ENCODE results near the gene ANKS1B. TPM values are rescaled to one million over a fixed set of nuclear protein-coding genes. Genes with fewer than 3 reads are reported as not detected.

Gene ANKS1B
- total RNA-seq, 1 experiment from 2014 or later = 2.4 TPM

DNA sequence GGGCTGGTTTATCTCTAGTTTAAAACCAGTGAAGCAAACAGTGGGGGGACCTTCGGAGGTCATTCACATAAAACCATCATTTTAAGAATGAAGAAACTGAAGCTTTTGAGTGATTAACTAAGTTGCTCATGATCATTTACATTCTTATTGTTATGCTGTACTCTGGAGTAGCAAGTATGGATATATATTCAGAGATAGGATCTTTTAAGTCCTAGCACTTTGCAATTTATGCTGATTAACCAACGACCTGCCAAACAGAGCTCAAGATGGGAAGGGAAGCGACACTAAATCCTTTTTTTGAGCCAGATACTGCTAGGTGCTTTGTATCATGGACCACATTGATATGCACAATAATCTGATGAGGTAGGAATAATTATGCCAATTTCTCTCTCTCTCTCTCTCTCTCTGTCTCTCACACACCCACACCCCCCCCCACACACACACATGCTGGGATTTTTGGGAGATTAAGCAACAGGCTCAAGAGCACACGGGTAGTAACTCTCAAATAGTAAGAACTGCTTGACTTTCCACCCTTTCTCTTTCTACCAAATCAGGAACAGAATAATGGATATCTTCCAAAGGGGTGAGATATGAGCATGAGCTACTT is 1036.3 kb downstream of the ANKS1B start:
- no peaks in the 10 kb centered on the region for H3K9me3 ChIP-seq (replicated peaks)
- no peak overlapping the region for H3K27ac ChIP-seq
- no peak overlapping the region for H3K4me3 ChIP-seq
- H3K4me1 ChIP-seq = no peaks in the 10 kb centered on the region; the same call in 1 of the 2 replicates
- DNase-seq = no peak
- H3K27me3 ChIP-seq = no peaks in the 10 kb centered on the region
- H3K36me3 ChIP-seq = no peaks in the 10 kb centered on the region

DNA sequence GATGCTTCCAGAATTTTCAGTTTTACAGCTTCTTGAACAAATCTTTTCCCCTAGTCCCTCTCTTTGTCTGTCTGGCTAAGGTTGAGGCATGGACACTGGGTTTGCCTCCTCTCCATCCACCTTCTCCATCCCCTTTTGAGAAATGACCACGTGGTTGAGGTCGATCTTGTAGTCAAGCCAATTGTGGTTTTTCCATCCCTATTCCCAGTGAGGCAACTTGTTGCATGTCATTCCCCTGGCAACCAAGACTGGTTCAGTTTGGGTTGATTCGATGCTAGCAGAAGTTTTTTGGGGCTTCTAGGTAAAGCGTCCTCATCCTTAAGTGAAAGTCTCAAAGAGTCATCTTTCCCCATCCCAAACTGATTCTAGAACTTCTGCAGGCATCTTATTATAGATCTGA is 1038.9 kb downstream of the ANKS1B start:
- Histone ChIP-seq H3K4me3 (no peak overlapping the region), H3K4me1 (no peaks in the 10 kb centered on the region; the same call in 1 of the 2 replicates), H3K27ac (no peak overlapping the region), H3K9me3 (replicated peaks) (no peaks in the 10 kb centered on the region), H3K27me3 (no peaks in the 10 kb centered on the region), H3K36me3 (no peaks in the 10 kb centered on the region)
- DNase-seq = no peak

DNA sequence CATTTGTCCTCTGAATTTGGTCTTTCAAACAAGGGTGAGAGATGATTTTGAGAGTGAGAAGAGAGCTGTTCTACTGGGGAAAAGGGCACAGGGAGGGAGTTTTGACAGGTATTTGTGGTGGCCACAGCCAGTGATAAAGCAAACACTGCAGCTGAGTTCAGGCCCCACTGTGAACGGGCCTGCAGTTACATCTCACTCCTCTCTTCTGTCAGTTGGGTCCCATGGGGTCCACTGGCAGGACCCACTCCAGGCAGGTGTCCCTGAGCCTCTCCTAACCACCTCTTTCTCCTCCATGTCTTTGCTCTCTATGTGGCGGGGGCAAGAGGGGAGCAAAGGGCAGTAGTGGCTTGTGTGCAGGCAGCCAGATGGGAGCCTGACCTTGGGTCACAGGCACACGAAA is 1044.8 kb downstream of the ANKS1B start:
- Histone ChIP-seq H3K27me3 (no peaks in the 10 kb centered on the region; the same call in 1 of the 2 replicates), H3K4me3 (no peak overlapping the region), H3K9me3 (replicated peaks) (no peaks in the 10 kb centered on the region), H3K27ac (no peak overlapping the region), H3K36me3 (no peaks in the 10 kb centered on the region), H3K4me1 (no peaks in the 10 kb centered on the region; the same call in 1 of the 2 replicates)
- no peak for DNase-seq

DNA sequence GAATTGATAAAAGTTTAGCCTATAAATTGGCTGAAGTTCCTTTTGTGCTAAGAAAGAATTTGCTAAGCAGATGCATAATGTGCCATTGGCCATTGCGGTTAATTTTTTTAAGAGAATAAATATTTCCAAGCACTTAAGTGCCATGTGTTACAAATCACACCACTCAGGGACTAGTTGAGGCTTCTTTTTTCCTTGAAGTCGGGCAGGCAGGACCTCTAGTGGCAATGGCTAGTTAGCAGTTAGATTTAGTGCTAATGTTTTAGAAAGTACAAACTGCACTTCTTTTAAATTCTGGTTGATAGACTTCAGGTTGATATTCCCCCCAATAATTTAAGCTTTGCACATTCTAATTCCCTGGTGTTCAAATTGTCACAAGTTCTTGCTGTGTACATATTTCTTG is 1045.4 kb downstream of the ANKS1B start:
- H3K27ac ChIP-seq = no peak overlapping the region
- no peaks in the 10 kb centered on the region for H3K9me3 ChIP-seq (replicated peaks)
- peak in 1 of 2 experiments; percentile 26 for DNase-seq
- H3K4me1 ChIP-seq = no peaks in the 10 kb centered on the region
- no peak overlapping the region for H3K4me3 ChIP-seq
- no peaks in the 10 kb centered on the region for H3K36me3 ChIP-seq
- no peaks in the 10 kb centered on the region; the same call in 1 of the 2 replicates for H3K27me3 ChIP-seq

DNA sequence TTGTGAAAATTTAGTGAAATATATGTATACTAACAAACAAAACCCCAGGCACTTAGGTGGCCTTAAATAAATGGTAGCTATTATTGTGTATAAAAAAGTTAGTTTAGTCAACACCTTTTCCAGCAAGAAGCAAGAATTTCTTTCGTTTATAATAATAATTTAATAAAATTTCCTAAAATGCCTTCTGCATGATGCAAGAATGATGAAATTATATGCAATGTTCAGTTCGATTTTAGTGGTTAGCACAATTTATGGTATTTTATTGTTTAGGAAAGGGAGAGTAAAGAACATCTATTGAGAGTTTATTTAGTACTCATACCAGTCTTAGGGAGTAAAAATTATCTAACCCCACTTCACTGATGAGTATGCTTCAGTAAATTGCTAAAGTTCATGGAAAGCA is 1048.9 kb downstream of the ANKS1B start:
- no peak overlapping the region for H3K4me3 ChIP-seq
- H3K27ac ChIP-seq = no peak overlapping the region
- H3K36me3 ChIP-seq = no peaks in the 10 kb centered on the region
- H3K9me3 ChIP-seq (replicated peaks) = no peaks in the 10 kb centered on the region
- no peak for DNase-seq
- no peaks in the 10 kb centered on the region for H3K4me1 ChIP-seq
- no peaks in the 10 kb centered on the region; the same call in 1 of the 2 replicates for H3K27me3 ChIP-seq

DNA sequence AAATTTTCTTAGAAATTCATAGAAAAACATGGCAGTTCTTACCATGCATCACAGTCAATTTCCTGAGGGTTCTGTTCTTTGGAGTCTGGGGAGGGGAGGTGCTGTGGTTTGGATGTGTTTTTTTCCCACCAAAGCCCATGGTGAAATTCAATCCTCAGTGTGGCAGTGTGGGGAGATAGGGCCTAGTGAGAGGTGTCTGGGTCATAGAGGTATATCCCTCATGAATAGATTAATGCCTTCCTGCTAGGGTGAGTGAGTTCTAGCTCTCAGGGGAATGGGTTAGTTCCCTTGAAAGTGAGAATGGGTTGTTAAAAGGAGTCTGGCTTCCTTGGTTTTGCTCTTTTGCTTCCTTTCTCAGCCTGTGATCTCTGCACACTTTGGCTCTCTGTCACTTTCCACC is 1061.9 kb downstream of the ANKS1B start:
- Histone ChIP-seq H3K36me3 (no peaks in the 10 kb centered on the region), H3K4me1 (no peaks in the 10 kb centered on the region; the same call in 1 of the 2 replicates), H3K27ac (no peak overlapping the region), H3K4me3 (no peak overlapping the region), H3K9me3 (replicated peaks) (no peaks in the 10 kb centered on the region; the same call in 1 of the 2 replicates), H3K27me3 (no peaks in the 10 kb centered on the region; the same call in 1 of the 2 replicates)
- DNase-seq = no peak

DNA sequence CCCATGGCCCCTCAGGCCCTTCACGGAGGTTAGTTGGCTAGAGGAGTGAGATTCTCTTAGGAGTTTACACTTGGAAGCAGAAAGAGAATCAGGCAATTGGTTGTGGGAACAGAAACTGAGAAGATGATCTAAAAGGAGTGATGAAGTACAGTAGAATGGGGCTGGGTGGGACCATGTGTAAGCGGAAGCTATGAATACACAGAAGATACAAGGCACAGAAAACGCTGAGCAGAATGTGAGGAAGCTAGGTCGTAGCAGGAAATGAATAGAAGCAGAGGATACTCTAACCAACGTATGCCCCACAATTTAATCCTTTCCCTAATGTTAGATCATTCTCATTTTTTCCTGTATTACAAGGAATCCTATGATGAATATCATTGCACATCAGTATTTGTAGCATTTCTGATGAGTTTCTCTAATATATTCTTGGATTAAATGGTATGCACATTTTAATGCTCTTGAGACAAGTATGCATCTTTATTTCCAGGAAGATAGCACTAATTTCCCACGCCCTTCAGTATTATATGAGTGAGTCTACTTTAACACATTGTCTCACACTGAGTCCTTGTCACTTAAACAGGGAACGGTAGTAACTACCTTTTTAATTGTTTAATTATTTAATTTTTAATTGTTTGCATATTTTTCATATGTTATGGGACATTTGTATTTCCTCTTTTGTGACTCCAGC is 1066.4 kb downstream of the ANKS1B start:
- no peaks in the 10 kb centered on the region; the same call in 1 of the 2 replicates for H3K9me3 ChIP-seq (replicated peaks)
- H3K4me1 ChIP-seq = no peaks in the 10 kb centered on the region
- H3K36me3 ChIP-seq = no peaks in the 10 kb centered on the region
- DNase-seq = no peak
- no peak overlapping the region for H3K4me3 ChIP-seq
- no peak overlapping the region for H3K27ac ChIP-seq
- no peaks in the 10 kb centered on the region; the same call in 1 of the 2 replicates for H3K27me3 ChIP-seq

DNA sequence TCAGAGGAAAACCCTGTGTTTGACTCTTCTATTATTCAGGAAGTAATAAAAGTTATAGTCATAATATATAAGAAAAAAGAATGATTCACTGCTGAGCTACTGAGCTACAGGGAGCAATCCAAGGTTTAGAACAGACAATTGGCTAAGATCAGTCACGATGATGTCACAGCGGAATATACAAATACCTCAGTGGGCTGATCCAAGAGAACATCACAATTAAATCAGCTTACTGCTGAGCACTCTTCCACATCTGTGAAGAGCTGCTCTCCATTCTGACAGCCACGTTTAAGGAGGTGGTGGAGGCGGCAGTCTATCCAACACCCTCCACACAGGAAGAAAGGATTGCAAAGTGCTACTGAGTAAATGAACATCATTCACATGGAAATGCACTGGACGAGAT is 1068.6 kb downstream of the ANKS1B start:
- Histone ChIP-seq H3K4me1 (peaks cover 10% of the 10 kb centered on the region; the same call in 1 of the 2 replicates), H3K36me3 (no peaks in the 10 kb centered on the region), H3K27me3 (no peaks in the 10 kb centered on the region; the same call in 1 of the 2 replicates), H3K9me3 (replicated peaks) (no peaks in the 10 kb centered on the region), H3K4me3 (no peak overlapping the region), H3K27ac (no peak overlapping the region)
- no peak for DNase-seq

DNA sequence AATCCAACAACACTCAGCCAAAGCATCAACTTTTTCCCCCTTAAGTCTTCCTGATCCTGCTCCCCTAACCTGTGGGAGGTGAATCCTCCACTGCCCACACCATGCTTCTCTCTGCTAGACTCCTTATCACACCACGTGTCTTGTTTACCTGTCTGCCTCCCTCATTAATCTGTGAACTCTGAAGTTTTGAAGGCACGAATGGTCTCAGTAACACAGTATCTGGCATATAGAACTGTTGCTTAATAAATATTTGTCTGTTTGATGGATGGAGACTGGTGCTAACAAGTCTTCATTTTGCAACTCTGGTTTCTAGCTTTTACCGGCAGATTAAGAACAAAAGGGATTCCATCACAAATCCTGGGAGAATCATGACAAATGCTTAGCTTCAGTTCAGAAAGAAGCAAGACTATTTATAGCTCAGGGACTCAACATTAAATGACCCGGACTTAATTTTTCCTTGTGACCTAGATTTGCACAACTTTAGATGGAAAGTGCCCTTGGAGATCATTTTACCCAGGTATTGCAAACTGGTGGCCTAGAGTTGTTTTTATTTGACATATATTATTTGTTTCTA is 1072.2 kb downstream of the ANKS1B start:
- Histone ChIP-seq H3K27me3 (no peaks in the 10 kb centered on the region), H3K9me3 (replicated peaks) (no peaks in the 10 kb centered on the region), H3K4me3 (no peak overlapping the region), H3K4me1 (peaks cover 11% of the 10 kb centered on the region; the same call in 1 of the 2 replicates), H3K27ac (no peak overlapping the region), H3K36me3 (no peaks in the 10 kb centered on the region)
- no peak for DNase-seq

DNA sequence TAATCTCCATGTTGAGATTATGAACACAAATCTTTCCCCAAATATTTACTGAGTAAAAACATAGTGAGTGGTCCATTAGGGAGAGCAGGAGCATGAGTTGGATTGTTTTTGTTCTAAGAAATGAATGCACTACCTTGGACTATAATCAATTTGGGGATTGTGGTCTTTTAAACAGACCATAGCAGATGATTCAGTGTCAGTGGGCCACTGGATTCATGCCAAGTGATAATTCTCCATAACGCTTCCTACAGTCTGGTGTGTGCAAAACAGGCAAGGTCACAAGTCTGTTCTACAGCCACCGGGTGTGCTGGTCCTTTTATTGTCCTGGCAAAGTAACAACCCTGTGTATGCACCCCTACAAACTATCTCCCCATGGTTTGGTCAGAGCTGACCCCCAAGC is 1073.3 kb downstream of the ANKS1B start:
- Histone ChIP-seq H3K27ac (no peak overlapping the region), H3K9me3 (replicated peaks) (no peaks in the 10 kb centered on the region), H3K36me3 (no peaks in the 10 kb centered on the region), H3K4me3 (no peak overlapping the region), H3K4me1 (peaks cover 11% of the 10 kb centered on the region; the same call in 1 of the 2 replicates), H3K27me3 (no peaks in the 10 kb centered on the region)
- peak; percentile 12 to 50 for DNase-seq

DNA sequence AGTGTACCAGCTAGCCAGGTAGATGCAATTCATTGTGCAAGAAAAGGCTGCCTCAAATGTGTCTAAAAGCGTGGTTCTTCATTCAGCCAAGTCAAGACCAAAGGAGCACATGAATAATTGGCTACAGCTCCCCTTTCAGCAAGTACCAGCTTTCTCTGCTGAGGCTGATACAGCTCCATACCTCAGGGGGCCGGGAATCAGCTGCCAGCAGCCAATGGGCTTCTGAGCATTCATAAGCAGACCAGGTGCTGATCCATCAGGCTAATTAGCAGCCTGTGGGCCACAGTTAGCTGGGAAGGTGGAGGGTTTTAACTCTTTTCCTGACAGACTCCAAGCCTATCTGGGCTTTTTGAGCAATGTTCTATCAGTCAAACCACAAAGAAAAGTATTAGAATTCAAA is 1075.0 kb downstream of the ANKS1B start:
- no peak overlapping the region for H3K27ac ChIP-seq
- H3K4me3 ChIP-seq = no peak overlapping the region
- H3K27me3 ChIP-seq = no peaks in the 10 kb centered on the region
- no peak for DNase-seq
- H3K36me3 ChIP-seq = no peaks in the 10 kb centered on the region
- peaks cover 11% of the 10 kb centered on the region; the same call in 1 of the 2 replicates for H3K4me1 ChIP-seq
- H3K9me3 ChIP-seq (replicated peaks) = no peaks in the 10 kb centered on the region

DNA sequence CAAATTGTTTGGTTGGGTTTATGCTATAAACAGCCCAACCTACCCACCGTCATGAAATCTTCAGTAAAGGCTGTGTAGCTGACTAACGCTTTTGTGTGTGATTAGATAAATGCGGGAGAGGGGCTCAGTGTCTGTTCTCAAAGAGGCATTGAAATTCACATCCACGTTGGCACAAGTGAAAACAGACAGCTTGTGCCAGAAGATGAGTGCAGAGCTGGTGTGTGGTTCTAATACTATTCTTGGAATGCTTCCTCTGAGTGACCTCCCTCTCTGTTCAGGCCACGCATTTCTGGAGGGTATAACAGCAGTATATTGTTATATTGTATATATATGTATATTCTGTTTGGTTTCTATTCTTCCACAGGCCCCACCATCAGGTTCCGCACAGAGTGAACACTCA is 1075.9 kb downstream of the ANKS1B start:
- Histone ChIP-seq H3K27ac (no peak overlapping the region), H3K9me3 (replicated peaks) (no peaks in the 10 kb centered on the region), H3K4me1 (peaks cover 11% of the 10 kb centered on the region; the same call in 1 of the 2 replicates), H3K36me3 (no peaks in the 10 kb centered on the region), H3K4me3 (no peak overlapping the region), H3K27me3 (no peaks in the 10 kb centered on the region)
- DNase-seq = no peak

DNA sequence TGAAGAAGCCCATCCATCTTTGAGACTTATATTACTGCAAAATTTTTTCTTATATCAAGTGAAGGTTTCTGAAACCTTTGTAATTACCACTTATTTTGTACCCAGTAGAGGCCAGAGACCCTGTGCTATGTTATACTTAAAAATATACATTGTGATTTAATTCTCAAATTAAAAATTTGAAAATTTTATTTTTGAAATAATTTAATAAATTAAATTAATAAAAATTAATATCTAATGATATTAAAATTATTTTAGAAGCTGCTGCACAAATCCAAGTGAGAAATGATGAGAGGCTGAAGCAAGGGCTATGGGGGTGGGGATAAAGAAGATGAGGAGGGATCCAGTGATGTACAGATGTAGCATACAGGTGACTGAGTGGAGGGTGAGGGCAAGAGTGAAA is 1080.9 kb downstream of the ANKS1B start:
- H3K27me3 ChIP-seq = no peaks in the 10 kb centered on the region
- H3K9me3 ChIP-seq (replicated peaks) = no peaks in the 10 kb centered on the region
- no peaks in the 10 kb centered on the region for H3K4me1 ChIP-seq
- no peak overlapping the region for H3K27ac ChIP-seq
- H3K4me3 ChIP-seq = no peak overlapping the region
- DNase-seq = no peak
- no peaks in the 10 kb centered on the region for H3K36me3 ChIP-seq

DNA sequence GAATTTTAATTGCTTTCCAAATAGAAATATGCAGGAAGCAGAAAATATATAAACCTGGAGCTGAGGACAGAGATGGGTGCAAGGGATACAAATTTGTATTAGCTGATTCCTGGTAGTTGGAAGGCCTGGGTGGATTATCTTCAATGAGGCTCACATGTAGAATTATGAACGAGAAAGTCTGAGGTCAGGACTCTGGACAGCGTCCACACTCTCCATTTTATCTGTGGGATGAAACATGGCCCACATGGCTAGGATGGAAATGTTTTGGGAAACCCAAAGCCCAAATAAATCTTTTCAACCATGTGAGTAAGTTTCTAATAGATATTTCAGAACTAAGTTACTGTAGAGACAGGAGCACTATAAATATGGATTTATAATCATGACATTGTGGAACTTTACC is 1083.5 kb downstream of the ANKS1B start:
- DNase-seq = peak in 1 of 2 experiments; percentile 24

DNA sequence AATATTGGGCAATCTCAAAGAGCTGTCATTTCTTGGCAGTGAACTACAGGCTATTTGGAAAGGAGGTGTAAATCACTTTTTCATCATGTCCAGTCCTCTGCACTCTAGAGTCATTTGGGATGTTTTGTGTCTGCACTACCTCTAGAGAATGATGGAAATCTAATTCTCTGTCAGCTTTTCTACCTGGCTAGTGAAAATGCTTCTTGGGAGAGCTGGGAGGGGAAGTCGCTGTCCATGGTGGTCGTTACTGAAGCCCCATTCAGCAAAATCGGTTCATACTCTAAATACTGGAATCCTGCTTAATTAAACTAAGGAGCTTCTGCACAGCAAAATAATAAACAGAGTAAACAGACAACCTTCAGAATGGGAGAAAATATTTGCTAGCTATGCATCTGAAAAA is 1087.8 kb downstream of the ANKS1B start:
- Histone ChIP-seq H3K27me3 (no peaks in the 10 kb centered on the region), H3K27ac (no peak overlapping the region), H3K36me3 (no peaks in the 10 kb centered on the region), H3K4me3 (no peak overlapping the region), H3K9me3 (replicated peaks) (no peaks in the 10 kb centered on the region), H3K4me1 (no peaks in the 10 kb centered on the region)
- peak in 1 of 2 experiments; percentile 38 for DNase-seq

More for the DNA sequence above, 1083.5 kb downstream of the ANKS1B start:
- Histone ChIP-seq H3K4me1 (no peaks in the 10 kb centered on the region), H3K27ac (no peak overlapping the region), H3K9me3 (replicated peaks) (no peaks in the 10 kb centered on the region), H3K36me3 (no peaks in the 10 kb centered on the region), H3K27me3 (no peaks in the 10 kb centered on the region), H3K4me3 (no peak overlapping the region)

All from SJCRH30 (cell line).